Osteoblast (primary cell): ENCODE results near the gene AK4. TPM values are rescaled to one million over a fixed set of nuclear protein-coding genes. Genes with fewer than 3 reads are reported as not detected.
A peak's percentile ranks its signal among the peaks of the same experiment; 100 is the strongest.
"Not testable (repeated sequence)": the region's sequence is repeated elsewhere in the genome, so short reads cannot be mapped to it uniquely, and the experiment has no call there.

Experiments
- DNase-seq: peaks from one replicate; pipeline ENCODE4 v3.0.0; 2011; ENCODE audit warnings: low spot score, mixed read lengths; ENCODE audit not compliant: insufficient read length; ENCODE audit errors: missing footprints
- H2AFZ ChIP-seq: 2 replicates; pipeline ENCODE4 v1.6.0; 2011; ENCODE audit warnings: mild to moderate bottlenecking, low read length
- H3K27ac ChIP-seq: 2 replicates; pipeline ENCODE4 v1.5.1; 2011; ENCODE audit warnings: mild to moderate bottlenecking, low read depth, low read length, moderate library complexity
- H3K27me3 ChIP-seq: 2 replicates; pipeline ENCODE4 v1.6.0; 2012; ENCODE audit warnings: mild to moderate bottlenecking, control low read depth, inconsistent platforms, low read length, moderate library complexity; ENCODE audit not compliant: insufficient read depth
- H3K36me3 ChIP-seq: 2 replicates; pipeline ENCODE4 v1.5.1; 2011; ENCODE audit warnings: mild to moderate bottlenecking, low read length, control low read depth, moderate library complexity; ENCODE audit not compliant: insufficient read depth
- H3K4me1 ChIP-seq: 2 replicates; pipeline ENCODE4 v1.5.1; 2011; ENCODE audit warnings: mild to moderate bottlenecking, low read length, control low read depth, moderate library complexity; ENCODE audit not compliant: insufficient read depth
- H3K4me2 ChIP-seq: 2 replicates; pipeline ENCODE4 v1.6.0; 2011; ENCODE audit warnings: mild to moderate bottlenecking, low read length; ENCODE audit not compliant: insufficient read depth
- H3K4me3 ChIP-seq: fragments of 200-600 bp; sonication (generic); 3 replicates; pipeline ENCODE4 v1.5.1; 2012; ENCODE audit warnings: mild to moderate bottlenecking, low read length, inconsistent platforms; ENCODE audit not compliant: insufficient read depth
- H3K79me2 ChIP-seq: 2 replicates; pipeline ENCODE4 v1.6.0; 2012; ENCODE audit warnings: mild to moderate bottlenecking, low read length, control low read depth, inconsistent platforms; ENCODE audit not compliant: insufficient read depth
- H3K9me3 ChIP-seq: 2 replicates; pipeline ENCODE4 v1.5.1; 2011; ENCODE audit warnings: low read depth, low read length, control low read depth
- H4K20me1 ChIP-seq: 2 replicates; pipeline ENCODE4 v1.6.0; 2012; ENCODE audit warnings: mild to moderate bottlenecking, low read length, control low read depth; ENCODE audit not compliant: insufficient read depth
- CTCF ChIP-seq: IDR thresholded peaks from 2 replicates; pipeline ENCODE4 v1.5.1; 2011; ENCODE audit warnings: mild to moderate bottlenecking, low read depth, low read length, moderate library complexity; ENCODE audit errors: extremely low read depth
- total RNA-seq: library from RNA; depleted of rRNA; stranded (reverse); fragments of >200 nt; gene quantifications from 2 replicates; pipeline ENCODE4 v1.2.3, GENCODE V29; 2012

The AK4 gene
- total RNA-seq, 1 donor: 37.6 TPM

- H3K36me3 ChIP-seq: no peaks in the 10 kb centered on the region
- no peaks in the 10 kb centered on the region for H3K4me1 ChIP-seq
- H3K4me3 ChIP-seq: no peak overlapping the region
- TF ChIP-seq CTCF: no peak
- no peaks in the 10 kb centered on the region for H4K20me1 ChIP-seq
- no peaks in the 10 kb centered on the region for H3K9me3 ChIP-seq
- DNase-seq: peak; percentile 79
- H3K27me3 ChIP-seq: no peaks in the 10 kb centered on the region
- no peak overlapping the region for H2AFZ ChIP-seq
- H3K4me2 ChIP-seq: no peak overlapping the region
- no peaks in the 10 kb centered on the region for H3K79me2 ChIP-seq
- H3K27ac ChIP-seq: no peak overlapping the region
Observed at GRCh38 chr1:65232461-65232990, 84.5 kb downstream of the AK4 start.

DNA sequence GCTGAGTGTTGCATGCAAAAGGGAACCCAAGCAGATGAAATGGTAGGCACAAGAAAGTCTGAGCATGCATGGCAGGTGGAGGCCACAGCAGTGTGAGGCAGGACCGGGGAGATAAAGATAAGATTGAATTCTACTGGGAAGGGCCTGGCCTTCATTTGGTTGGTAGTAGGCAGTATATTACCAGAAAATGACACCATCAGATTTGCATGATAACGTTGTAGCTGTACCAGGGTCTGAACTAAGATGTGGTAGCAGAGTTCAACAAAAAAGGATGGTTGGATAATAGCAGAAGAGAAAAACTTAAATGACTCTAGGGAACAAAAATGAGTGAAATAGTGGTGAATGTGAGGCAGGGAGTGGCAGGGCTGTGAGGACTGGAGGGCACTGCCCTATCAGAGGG, 85.8 kb downstream of the AK4 start:
- Histone ChIP-seq H3K79me2 (no peaks in the 10 kb centered on the region), H3K36me3 (no peaks in the 10 kb centered on the region), H3K4me3 (no peak overlapping the region), H2AFZ (no peak overlapping the region), H3K4me1 (no peaks in the 10 kb centered on the region), H3K9me3 (no peaks in the 10 kb centered on the region), H3K27ac (no peak overlapping the region), H3K27me3 (no peaks in the 10 kb centered on the region), H3K4me2 (no peak overlapping the region), H4K20me1 (no peaks in the 10 kb centered on the region)
- TF ChIP-seq CTCF: no peak
- no peak for DNase-seq

GRCh38 chr1:65235867-65236805, 88.1 kb downstream of the AK4 start:
- H2AFZ ChIP-seq: no peak overlapping the region
- no peak overlapping the region for H3K4me3 ChIP-seq
- no peaks in the 10 kb centered on the region for H4K20me1 ChIP-seq
- DNase-seq: no peak
- peak; percentile 58 for TF ChIP-seq CTCF
- no peaks in the 10 kb centered on the region for H3K79me2 ChIP-seq
- H3K4me1 ChIP-seq: no peaks in the 10 kb centered on the region
- H3K27me3 ChIP-seq: no peaks in the 10 kb centered on the region
- no peak overlapping the region for H3K4me2 ChIP-seq
- no peak overlapping the region for H3K27ac ChIP-seq
- H3K9me3 ChIP-seq: no peaks in the 10 kb centered on the region
- H3K36me3 ChIP-seq: no peaks in the 10 kb centered on the region

DNA sequence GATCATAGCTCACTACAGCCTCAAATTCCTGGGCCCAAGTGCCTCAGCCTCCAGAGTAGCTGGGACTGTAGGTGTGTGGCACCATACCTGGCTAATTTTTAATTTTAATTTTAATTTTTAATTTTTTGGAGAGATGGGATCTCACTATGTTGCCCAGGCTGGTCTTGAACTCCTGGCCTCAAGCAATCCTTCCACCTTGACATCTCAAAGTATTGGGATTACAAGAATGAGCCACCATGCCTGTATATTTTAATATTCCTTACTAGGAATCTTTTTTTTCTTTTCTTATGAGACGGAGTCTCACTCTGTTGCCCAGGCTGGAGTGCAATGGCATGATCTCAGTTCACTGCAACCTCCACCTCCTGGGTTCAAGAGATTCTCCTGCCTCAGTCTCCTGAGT, 89.1 kb downstream of the AK4 start:
- not testable (repeated sequence) for H3K4me2 ChIP-seq, H3K79me2 ChIP-seq, H3K9me3 ChIP-seq, H3K36me3 ChIP-seq, H3K4me3 ChIP-seq, H4K20me1 ChIP-seq, H2AFZ ChIP-seq, H3K27me3 ChIP-seq, H3K4me1 ChIP-seq, DNase-seq, H3K27ac ChIP-seq
